ENCODE measurements around the gene EYA3. TPM values are rescaled to one million over a fixed set of nuclear protein-coding genes. Genes with fewer than 3 reads are reported as not detected.

EYA3 gene
- total RNA-seq, 1 experiment from 2014 or later: 17.1 TPM

DNA sequence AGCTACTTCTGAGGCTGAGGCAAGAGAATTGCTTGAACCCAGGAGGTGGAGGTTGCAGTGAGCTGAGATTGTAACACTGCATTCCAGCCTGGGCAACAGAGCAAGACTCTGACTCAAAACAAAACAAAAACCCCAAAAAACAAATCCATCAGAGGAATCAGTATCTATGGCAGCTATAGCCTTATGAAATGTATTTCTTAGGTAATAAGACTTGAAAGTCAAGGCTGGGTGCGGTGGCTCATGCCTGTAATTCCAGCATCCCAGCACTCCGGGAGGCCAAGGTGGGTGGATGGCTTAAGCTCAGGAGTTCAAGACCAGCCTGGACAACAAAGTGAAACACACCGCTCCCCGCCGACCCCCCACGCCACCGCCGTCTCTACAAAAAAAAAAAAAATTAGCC, 31.1 kb upstream of the EYA3 start:
- no peaks in the 10 kb centered on the region for H3F3A ChIP-seq (ENCODE audit: low read length, unreplicated experiment)
- H3K4me3 ChIP-seq (ENCODE audit: low read length): no peak overlapping the region
- no peak overlapping the region for H3K4me2 ChIP-seq (ENCODE audit: low read length)
- H3K27me3 ChIP-seq (ENCODE audit: low read length): no peaks in the 10 kb centered on the region
- no TSS peak for BruUV-seq (replicated peaks)
- H3K4me1 ChIP-seq (ENCODE audit: insufficient read depth, low read length): peaks cover 11% of the 10 kb centered on the region
- no peaks in the 10 kb centered on the region for H3K9me3 ChIP-seq (ENCODE audit: low read length)
- H4K20me1 ChIP-seq (ENCODE audit: low read length): no peaks in the 10 kb centered on the region
- no peaks in the 10 kb centered on the region for H3K36me3 ChIP-seq (ENCODE audit: low read depth, low read length)
- POLR2A ChIA-PET (ENCODE audit: unreplicated experiment): no interaction called here
- H3K27ac ChIP-seq (ENCODE audit: low read length): no peak overlapping the region
- no peaks in the 10 kb centered on the region for H3K79me2 ChIP-seq (ENCODE audit: low read length)
- ATAC-seq (no peak), DNase-seq (no peak)
- no peak overlapping the region for H2AFZ ChIP-seq (ENCODE audit: low read length)
- H3K9me2 ChIP-seq (replicated peaks; ENCODE audit: low read length): no peaks in the 10 kb centered on the region
- CTCF ChIA-PET: no interaction called here
- no peak overlapping the region for H3K9ac ChIP-seq (ENCODE audit: low read length)
- intact Hi-C loops (cut with micrococcal nuclease): no loop called here
- no peak for TF ChIP-seq EZH2 (IDR thresholded peaks at IDR 0.05; ENCODE audit: low read length, unreplicated experiment)
- TF ChIP-seq EZH2phosphoT487 (IDR thresholded peaks at IDR 0.05; ENCODE audit: borderline replicate concordance, low read length): no peak
- no peak for TF ChIP-seq CTCF (conservative IDR thresholded peaks at IDR 0.05; ENCODE audit: low read depth, low read length)

DNA sequence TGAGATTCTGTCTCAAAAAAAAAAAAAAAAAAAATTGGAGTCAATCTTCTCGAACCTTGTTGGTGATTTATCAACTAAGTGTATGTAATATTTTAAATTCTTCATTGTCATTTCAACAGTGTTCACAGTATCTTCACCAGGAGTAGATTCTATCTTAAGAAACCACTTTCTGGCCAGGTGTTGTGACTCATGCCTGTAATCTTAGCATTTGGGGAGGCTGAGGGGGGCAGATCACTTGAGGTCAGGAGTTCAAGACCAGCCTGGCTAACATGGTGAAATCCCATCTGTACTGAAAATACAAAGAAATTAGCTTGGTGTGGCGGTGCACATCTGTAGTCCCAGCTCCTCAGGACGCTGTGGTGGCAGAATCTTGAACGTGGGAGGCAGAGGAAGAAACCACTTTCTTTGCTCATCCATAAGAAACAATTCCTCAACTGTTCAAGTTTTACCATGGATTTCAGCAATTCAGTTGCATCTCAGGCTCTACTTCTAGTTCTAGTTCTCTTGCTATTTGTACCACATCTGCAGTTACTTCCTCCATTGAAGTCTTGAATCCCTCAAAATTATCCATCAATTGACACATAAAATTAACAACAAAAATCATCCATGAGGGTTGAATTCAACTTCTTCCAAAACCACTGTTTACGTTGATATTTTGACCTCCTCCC, 30.4 kb upstream of the EYA3 start:
- DNase-seq: no peak
- Histone ChIP-seq H3F3A (ENCODE audit: low read length, unreplicated experiment) (no peaks in the 10 kb centered on the region), H2AFZ (ENCODE audit: low read length) (no peak overlapping the region), H3K27me3 (ENCODE audit: low read length) (no peaks in the 10 kb centered on the region), H3K4me1 (ENCODE audit: insufficient read depth, low read length) (peaks cover 7% of the 10 kb centered on the region), H3K27ac (ENCODE audit: low read length) (no peak overlapping the region), H3K4me2 (ENCODE audit: low read length) (no peak overlapping the region), H3K9me2 (replicated peaks; ENCODE audit: low read length) (no peaks in the 10 kb centered on the region), H3K4me3 (ENCODE audit: low read length) (no peak overlapping the region), H3K9me3 (ENCODE audit: low read length) (no peaks in the 10 kb centered on the region), H3K9ac (ENCODE audit: low read length) (no peak overlapping the region), H4K20me1 (ENCODE audit: low read length) (no peaks in the 10 kb centered on the region), H3K36me3 (ENCODE audit: low read depth, low read length) (no peaks in the 10 kb centered on the region), H3K79me2 (ENCODE audit: low read length) (no peaks in the 10 kb centered on the region)
- intact Hi-C loops (cut with micrococcal nuclease): no loop called here
- TF ChIP-seq EZH2phosphoT487 (IDR thresholded peaks at IDR 0.05; ENCODE audit: borderline replicate concordance, low read length): no peak
- no peak for TF ChIP-seq CTCF (conservative IDR thresholded peaks at IDR 0.05; ENCODE audit: low read depth, low read length)
- TF ChIP-seq EZH2 (IDR thresholded peaks at IDR 0.05; ENCODE audit: low read length, unreplicated experiment): no peak
- ChIA-PET CTCF (no interaction called here), POLR2A (ENCODE audit: unreplicated experiment) (no interaction called here)
- ATAC-seq: no peak
- BruUV-seq (replicated peaks): no TSS peak

- BruUV-seq (replicated peaks): no TSS peak
- intact Hi-C loops (cut with micrococcal nuclease): no loop called here
- POLR2A ChIA-PET (ENCODE audit: unreplicated experiment): no interaction called here
- Histone ChIP-seq H3K79me2 (ENCODE audit: low read length) (no peaks in the 10 kb centered on the region), H4K20me1 (ENCODE audit: low read length) (no peaks in the 10 kb centered on the region), H3K9me3 (ENCODE audit: low read length) (no peaks in the 10 kb centered on the region), H3K9ac (ENCODE audit: low read length) (no peak overlapping the region), H3K27me3 (ENCODE audit: low read length) (no peaks in the 10 kb centered on the region), H3K9me2 (replicated peaks; ENCODE audit: low read length) (no peaks in the 10 kb centered on the region), H3K4me3 (ENCODE audit: low read length) (no peak overlapping the region), H3K36me3 (ENCODE audit: low read depth, low read length) (no peaks in the 10 kb centered on the region), H2AFZ (ENCODE audit: low read length) (no peak overlapping the region), H3K27ac (ENCODE audit: low read length) (no peak overlapping the region), H3K4me2 (ENCODE audit: low read length) (no peak overlapping the region), H3F3A (ENCODE audit: low read length, unreplicated experiment) (peaks cover 3% of the 10 kb centered on the region), H3K4me1 (ENCODE audit: insufficient read depth, low read length) (peaks cover 31% of the 10 kb centered on the region)
- TF ChIP-seq CTCF (conservative IDR thresholded peaks at IDR 0.05; ENCODE audit: low read depth, low read length) (no peak), EZH2phosphoT487 (IDR thresholded peaks at IDR 0.05; ENCODE audit: borderline replicate concordance, low read length) (no peak), EZH2 (IDR thresholded peaks at IDR 0.05; ENCODE audit: low read length, unreplicated experiment) (no peak)
- DNase-seq: no peak
- no peak for ATAC-seq
- CTCF ChIA-PET: no interaction called here
Observed at GRCh38 chr1:28115267-28115666, 26.9 kb upstream of the EYA3 start.

Data from PC-3 (cell line).